ENCODE measurements around the gene NFE2L3. TPM values are rescaled to one million over a fixed set of nuclear protein-coding genes. Genes with fewer than 3 reads are reported as not detected.

The NFE2L3 gene
- total and polyA plus RNA-seq, 2 of the 8 experiments (the other 6 are each of a cell fraction or from before 2014, with no cell fraction given) = 64.9 to 76.5 TPM

GRCh38 chr7:26200444-26201246 lies 48.6 kb downstream of the NFE2L3 start, which contains the start of gene HNRNPA2B1 (continued):
- TF ChIP-seq SUZ12 (IDR thresholded peaks at IDR 0.05; ENCODE audit: low read length) = no peak
